ENCODE data around the gene ARID3C.

DNA sequence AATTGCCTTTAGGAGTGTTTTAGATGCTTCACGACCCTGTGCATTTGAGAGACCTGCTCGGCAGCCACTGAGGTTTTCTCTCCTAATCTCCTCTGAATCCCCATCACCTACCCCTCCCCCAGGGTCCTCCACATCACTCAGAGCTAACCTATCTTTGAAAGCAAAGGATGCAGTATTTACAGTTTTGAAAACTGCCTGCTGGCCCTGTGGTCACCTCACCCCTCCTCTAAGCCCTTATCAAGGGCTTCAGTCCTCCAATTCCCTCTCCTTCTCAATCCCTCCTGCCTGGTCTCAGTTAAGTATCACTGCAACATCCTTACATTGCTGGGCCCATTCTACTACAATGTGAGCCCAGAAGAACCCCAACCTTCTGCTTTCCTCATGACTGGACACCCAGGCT lies 21.5 kb downstream of the ARID3C start:
- TF ChIP-seq CTCF (IDR thresholded peaks at IDR 0.05) (no peak), POLR2A (IDR thresholded peaks at IDR 0.05) (no peak)

All from body of pancreas (tissue), 4 donors.